HepG2 (cell line): ENCODE data around the gene KCNT1. TPM values are rescaled to one million over a fixed set of nuclear protein-coding genes. Genes with fewer than 3 reads are reported as not detected.

Experiments
- ATAC-seq: fragments of 200-7000 bp; cut with Tn5 transposase; 3 replicates; pipeline ENCODE4 v1.9.1; 2020; ENCODE audit warnings: mild to moderate bottlenecking, moderate library complexity
- BruUV-seq: library from RNA; stranded (reverse); fragments of 400-500 nt; replicated peaks from 2 replicates; lab custom pipeline; 2021; lab: Mats Ljungman, UMichigan
- CTCF ChIA-PET: fragments of 300-600 bp; formaldehyde crosslinking; extraction: SDS; loops from one replicate; lab custom pipeline; 2021; ENCODE audit warnings: low total read pairs, inconsistent platforms, low intra/inter-chr PET ratio; lab: Yijun Ruan, JAX
- POLR2A ChIA-PET: fragments of 350-600 bp; sonication (Branson Sonifier 250); formaldehyde crosslinking; loops from one replicate; lab custom pipeline; 2020; ENCODE audit warnings: antibody characterized with exemption, inconsistent platforms; lab: Yijun Ruan, JAX
- DNase-seq: peaks from one replicate; pipeline ENCODE4 v3.0.0-alpha.2; 2015; ENCODE audit warnings: low spot score
- FAIRE-seq: peaks from 3 replicates; lab custom pipeline; 2011; peaks lifted over from hg19 to GRCh38; lab: Jason Lieb, UNC
- H2AFZ ChIP-seq: one replicate; pipeline ENCODE4 v1.6.1; 2011; ENCODE audit warnings: low read length, inconsistent platforms
- H3K27ac ChIP-seq: fragments of 300-600 bp; 3 replicates; pipeline ENCODE4 v1.8.0; 2011; ENCODE audit warnings: mixed run types, mild to moderate bottlenecking, mixed read lengths, low read length, inconsistent platforms; ENCODE audit not compliant: insufficient read depth; ENCODE audit errors: extremely low read length
- H3K27me3 ChIP-seq, 2 experiments: fragments of 200-600 bp in 1 of 2; 2 replicates in 1 of 2; 3 replicates in 1 of 2; pipeline versions ENCODE4 v1.6.0 to v1.8.0; 2011; ENCODE audit warnings: low read length in 2 of 2, mild to moderate bottlenecking in 2 of 2, moderate library complexity in 2 of 2, inconsistent platforms in 1 of 2; ENCODE audit not compliant: insufficient read depth in 2 of 2, control insufficient read depth in 1 of 2
- H3K36me3 ChIP-seq, 2 experiments: fragments of 200-600 bp in 1 of 2; replicated peaks in 1 of 2; 2 replicates in 1 of 2; 3 replicates in 1 of 2; pipeline versions ENCODE4 v1.5.1 to v1.8.0; 2011; ENCODE audit warnings: low read length in 2 of 2, inconsistent platforms in 1 of 2; ENCODE audit not compliant: insufficient read depth in 2 of 2, control insufficient read depth in 1 of 2
- H3K4me1 ChIP-seq: 2 replicates; pipeline ENCODE4 v1.5.1; 2012; ENCODE audit warnings: low read length, inconsistent platforms; ENCODE audit not compliant: insufficient read depth
- H3K4me2 ChIP-seq: 2 replicates; pipeline ENCODE4 v1.6.0; 2011; ENCODE audit warnings: low read depth, low read length, inconsistent platforms
- H3K4me3 ChIP-seq, 3 experiments: fragments of 200-600 bp in 1 of 3; sonication (generic), shearing (Covaris generic) in 1 of 3; replicated peaks in 1 of 3; 2 replicates each; pipeline ENCODE4 v1.5.1; 2011 to 2016; ENCODE audit warnings: low read length in 3 of 3, inconsistent platforms in 2 of 3, low read depth in 2 of 3, mild to moderate bottlenecking in 2 of 3, control low read depth in 1 of 3, mixed read lengths in 1 of 3; ENCODE audit not compliant: insufficient read depth in 1 of 3
- H3K79me2 ChIP-seq: one replicate; pipeline ENCODE4 v1.6.1; 2011; ENCODE audit warnings: low read length, inconsistent platforms; ENCODE audit not compliant: insufficient read depth
- H3K9ac ChIP-seq: 2 replicates; pipeline ENCODE4 v1.6.0; 2011; ENCODE audit warnings: mild to moderate bottlenecking, low read depth, low read length, inconsistent platforms; ENCODE audit not compliant: insufficient read depth
- H3K9me3 ChIP-seq: 2 replicates; pipeline ENCODE4 v1.5.1; 2012; ENCODE audit warnings: mild to moderate bottlenecking, low read length
- H4K20me1 ChIP-seq: 2 replicates; pipeline ENCODE4 v1.6.0; 2011; ENCODE audit warnings: inconsistent platforms, mild to moderate bottlenecking, low read length, moderate library complexity; ENCODE audit not compliant: insufficient read depth
- HNF1A ChIP-seq, 2 experiments: sonication (generic) in 1 of 2; formaldehyde crosslinking in 1 of 2; IDR thresholded peaks; 2 replicates each; pipeline versions ENCODE4 v1.4.0 to v1.6.1; 2016 to 2020; ENCODE audit warnings: borderline replicate concordance in 1 of 2, low read depth in 1 of 2, mild to moderate bottlenecking in 1 of 2, missing genetic modification reagents in 1 of 2
- KDM1A ChIP-seq: IDR thresholded peaks from 2 replicates; pipeline ENCODE4 v1.6.1; 2016; ENCODE audit warnings: missing compliant biosample characterization
- KDM5B ChIP-seq: sonication (generic); formaldehyde crosslinking; IDR thresholded peaks from 2 replicates; pipeline ENCODE4 v1.4.0; 2020; ENCODE audit warnings: missing genetic modification reagents, mild to moderate bottlenecking, borderline replicate concordance
- NCOA5 ChIP-seq: sonication (generic); formaldehyde crosslinking; IDR thresholded peaks from 2 replicates; pipeline ENCODE4 v1.4.0; 2020; ENCODE audit warnings: missing genetic modification reagents
- SIN3B ChIP-seq: fragments of 150-350 bp; IDR thresholded peaks from 2 replicates; pipeline ENCODE4 v1.6.1; 2014; ENCODE audit warnings: low read length
- TSC22D2 ChIP-seq: sonication (generic); formaldehyde crosslinking; IDR thresholded peaks from 2 replicates; pipeline ENCODE4 v1.5.1; 2020; ENCODE audit warnings: missing genetic modification reagents, mild to moderate bottlenecking, borderline replicate concordance
- ZBED4 ChIP-seq: sonication (generic); formaldehyde crosslinking; IDR thresholded peaks from 2 replicates; pipeline ENCODE4 v1.4.0; 2020; ENCODE audit warnings: missing genetic modification reagents, borderline replicate concordance
- ZBTB42 ChIP-seq: sonication (generic); formaldehyde crosslinking; IDR thresholded peaks from 2 replicates; pipeline ENCODE4 v1.5.0; 2020; ENCODE audit warnings: mild to moderate bottlenecking, missing genetic modification reagents
- WGBS: methylation state at CpG from one replicate; pipeline ENCODE4 v1.1.6; 2017; ENCODE audit warnings: low lambda C conversion rate; 5-methylcytosine and 5-hydroxymethylcytosine counted together
- in situ Hi-C: cut with HindIII; loops from 2 replicates; pipeline ENCODE4 v1.10.0; 2017; ENCODE audit warnings: low pct_unique_long_range_greater_than_20kb; ENCODE audit not compliant: extremely low pct_ligation_motif_present
- intact Hi-C: fragments of 100-400 bp; cut with micrococcal nuclease; formaldehyde crosslinking; loops from one replicate; pipeline ENCODE4 v1.10.0; 2022; ENCODE audit not compliant: unreplicated experiment
- polyA plus RNA-seq, 8 experiments: library from polyadenylated mRNA; depleted of rRNA in 3 of 8; stranded (reverse) in 7 of 8; unstranded in 1 of 8; fragments of >200 nt; fragmentation: Illumina TruSeq in 4 of 8; extraction: Trizol in 4 of 8; gene quantifications; 2 replicates each; pipeline versions ENCODE4 v1.2.1 to v1.2.3, GENCODE V29; 2011 to 2016; ENCODE audit warnings: low read depth in 4 of 8, missing spikeins in 1 of 8, mixed read lengths in 1 of 8; ENCODE audit not compliant: insufficient read depth in 1 of 8
- total RNA-seq, 5 experiments: library from RNA; depleted of rRNA; stranded (reverse); fragments of >200 nt; fragmentation: Illumina TruSeq; extraction: Trizol; gene quantifications; 2 replicates each; pipeline ENCODE4 v1.2.3, GENCODE V29; 2016; ENCODE audit warnings: low read depth in 1 of 5

The KCNT1 gene
- total and polyA plus RNA-seq, 2 of the 13 experiments (the other 11 are each of a cell fraction or from before 2014, with no cell fraction given): not detected

GRCh38 chr9:135770771-135771170 is 68.8 kb downstream of the KCNT1 start (continued):
- no peak for TF ChIP-seq HNF1A (IDR thresholded peaks at IDR 0.05; ENCODE audit: low read depth)
- no peak for TF ChIP-seq HNF1A (CRISPR knock-in tag; IDR thresholded peaks at IDR 0.05; ENCODE audit: borderline replicate concordance)
- TF ChIP-seq NCOA5 (CRISPR knock-in tag): no peak
- TF ChIP-seq KDM5B (CRISPR knock-in tag): no peak
- no peak for TF ChIP-seq TSC22D2 (CRISPR knock-in tag)

- intact Hi-C loops: no loop called here
- H3K36me3 ChIP-seq: no peaks in the 10 kb centered on the region
- H2AFZ ChIP-seq: no peak overlapping the region
- TF ChIP-seq ZBTB42 (CRISPR knock-in tag) (no peak), SIN3B (no peak), KDM1A (CRISPR knock-in tag) (no peak), ZBED4 (no peak)
- TF ChIP-seq, all 625 proteins: peak for 0
- FAIRE-seq (no peak), DNase-seq (no peak), ATAC-seq (no peak)
- 30% methylated on average over 2 of the region's 21 CpGs for WGBS
- no peaks in the 10 kb centered on the region for H3K79me2 ChIP-seq
- no peak overlapping the region for H3K4me2 ChIP-seq
- BruUV-seq: no TSS peak
- peaks cover 3 to 47% of the 10 kb centered on the region in 2 experiments; a peak in 4 of 5 replicates for H3K27me3 ChIP-seq
- no peaks in the 10 kb centered on the region for H3K4me1 ChIP-seq
- no peak overlapping the region for H3K4me3 ChIP-seq
- POLR2A ChIA-PET: no interaction called here
- no peaks in the 10 kb centered on the region for H4K20me1 ChIP-seq
- in situ Hi-C loops: no loop called here
- H3K9me3 ChIP-seq: peaks cover 3% of the 10 kb centered on the region
- H3K9ac ChIP-seq: no peak overlapping the region
- CTCF ChIA-PET: no interaction called here
- no peak overlapping the region for H3K27ac ChIP-seq
Observed at GRCh38 chr9:135771401-135772051, 69.5 kb downstream of the KCNT1 start.
